Hippocampal formation (tissue), 2 donors: ENCODE measurements around the gene GRIP1.
"Not testable (repeated sequence)": the region's sequence is repeated elsewhere in the genome, so short reads cannot be mapped to it uniquely, and the experiment has no call there.

ENCODE experiments used
- DNase-seq, 2 donors: peaks; one replicate each; lab custom pipeline; 2025; lab: John Stamatoyannopoulos, UW

GRIP1 gene

GRCh38 chr12:66516561-66516960 lies 162.3 kb downstream of the GRIP1 start:
- no peak for DNase-seq

GRCh38 chr12:66516133-66516532 lies 162.7 kb downstream of the GRIP1 start:
- no peak for DNase-seq

- no peak for DNase-seq
Observed at GRCh38 chr12:66514581-66514980, 164.3 kb downstream of the GRIP1 start.

GRCh38 chr12:66508025-66508424 lies 170.9 kb downstream of the GRIP1 start:
- DNase-seq, result no peak

GRCh38 chr12:66503746-66504145 lies 175.1 kb downstream of the GRIP1 start:
- peak in 1 of 2 donors; percentile 2 for DNase-seq

GRCh38 chr12:66502911-66503310 lies 176.0 kb downstream of the GRIP1 start:
- no peak for DNase-seq

GRCh38 chr12:66500841-66501240 lies 178.0 kb downstream of the GRIP1 start:
- DNase-seq, result no peak

- no peak for DNase-seq
Observed at GRCh38 chr12:66500091-66500490, 178.8 kb downstream of the GRIP1 start.

GRCh38 chr12:66499000-66499399 lies 179.9 kb downstream of the GRIP1 start:
- no peak for DNase-seq

- not testable (repeated sequence) for DNase-seq
Observed at GRCh38 chr12:66498059-66498458, 180.8 kb downstream of the GRIP1 start.

GRCh38 chr12:66497008-66497897 lies 181.6 kb downstream of the GRIP1 start:
- DNase-seq, result no peak

GRCh38 chr12:66496595-66496994 lies 182.3 kb downstream of the GRIP1 start:
- no peak for DNase-seq

GRCh38 chr12:66495709-66496108 lies 183.2 kb downstream of the GRIP1 start:
- no peak for DNase-seq

- DNase-seq, result no peak
Observed at GRCh38 chr12:66493819-66494218, 185.1 kb downstream of the GRIP1 start.

GRCh38 chr12:66491853-66492252 lies 187.0 kb downstream of the GRIP1 start:
- no peak for DNase-seq

- no peak for DNase-seq
Observed at GRCh38 chr12:66482351-66483203, 196.3 kb downstream of the GRIP1 start.

- DNase-seq, result no peak
Observed at GRCh38 chr12:66467932-66468331, 210.9 kb downstream of the GRIP1 start.

GRCh38 chr12:66461331-66461730 lies 217.5 kb downstream of the GRIP1 start:
- DNase-seq, result no peak

GRCh38 chr12:66459944-66460482 lies 218.9 kb downstream of the GRIP1 start:
- DNase-seq, result no peak

GRCh38 chr12:66456612-66457011 lies 222.3 kb downstream of the GRIP1 start:
- DNase-seq, result no peak

GRCh38 chr12:66453844-66454243 lies 225.0 kb downstream of the GRIP1 start:
- no peak for DNase-seq

- no peak for DNase-seq
Observed at GRCh38 chr12:66453120-66453519, 225.8 kb downstream of the GRIP1 start.

GRCh38 chr12:66449531-66449930 lies 229.3 kb downstream of the GRIP1 start:
- DNase-seq, result no peak
